ENCODE results near the gene MACROD1. TPM values are rescaled to one million over a fixed set of nuclear protein-coding genes. Genes with fewer than 3 reads are reported as not detected.

MACROD1 gene
- total RNA-seq, 4 donors from 2014 or later, result 17.1 to 30.0 (median 29.3) TPM

DNA sequence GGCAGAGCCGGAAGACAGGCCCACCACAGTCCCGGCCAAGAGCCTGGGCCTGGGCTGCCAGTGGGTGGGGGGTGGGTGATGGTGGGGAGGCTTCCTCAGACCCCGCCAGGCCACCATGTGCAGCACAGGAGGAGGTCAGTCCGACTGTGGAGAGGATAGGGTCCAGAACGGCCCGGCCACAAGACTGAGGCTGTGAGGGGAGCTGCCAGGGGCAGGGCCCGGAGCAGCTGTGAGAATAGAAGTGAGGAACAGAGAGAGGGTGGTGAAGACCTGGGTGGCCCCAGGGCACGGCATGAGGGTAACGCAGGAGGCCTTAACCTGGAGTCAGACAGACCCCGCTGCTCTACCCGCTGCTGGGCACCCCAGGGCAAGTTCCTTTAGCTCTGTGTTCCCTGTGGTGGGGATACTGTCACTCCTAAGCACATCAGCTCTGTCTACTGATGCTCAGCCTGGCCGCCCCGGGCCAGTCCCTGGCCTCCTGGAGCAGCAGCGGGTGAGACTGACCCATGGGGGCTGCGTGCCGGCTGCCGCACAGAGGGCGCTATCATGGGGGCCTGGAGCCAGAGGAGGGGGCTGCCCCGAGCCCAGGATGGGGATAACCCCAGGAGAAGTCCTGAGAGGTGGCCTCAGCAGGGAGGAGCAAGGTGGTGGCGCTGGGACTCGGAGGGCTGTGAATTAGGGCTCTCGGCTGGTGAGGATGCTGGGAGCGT lies 42.3 kb upstream of the MACROD1 start:
- Histone ChIP-seq H3K36me3 (peaks cover 0 to 31% (median 0%) of the 10 kb centered on the region in 3 donors), H3K27ac (peak overlapping the region; percentile 81 to 86 (median 84))
- TF ChIP-seq POLR2A (IDR thresholded peaks at IDR 0.05) (no peak), CTCF (IDR thresholded peaks at IDR 0.05) (no peak)

GRCh38 chr11:64207256-64208085 lies 41.6 kb upstream of the MACROD1 start:
- H3K27ac ChIP-seq, result peak overlapping the region; percentile 81 to 86 (median 84)
- H3K9me3 ChIP-seq, result no peaks in the 10 kb centered on the region
- DNase-seq, result peak in 2 of 3 donors; percentile 86 to 90
- peak overlapping the region; percentile 53 to 66 (median 56) for H3K4me3 ChIP-seq
- TF ChIP-seq CTCF (IDR thresholded peaks at IDR 0.05), result no peak
- no peaks in the 10 kb centered on the region for H3K27me3 ChIP-seq
- peaks cover 0 to 38% (median 3%) of the 10 kb centered on the region in 3 donors for H3K36me3 ChIP-seq
- H3K4me1 ChIP-seq, result peaks cover 0 to 33% (median 18%) of the 10 kb centered on the region in 4 donors

More for the DNA sequence above, 42.3 kb upstream of the MACROD1 start:
- Histone ChIP-seq H3K27me3 (no peaks in the 10 kb centered on the region), H3K4me1 (peaks cover 0 to 33% (median 18%) of the 10 kb centered on the region in 4 donors), H3K4me3 (peak overlapping the region; percentile 53 to 66 (median 56)), H3K9me3 (no peaks in the 10 kb centered on the region)
- no peak for DNase-seq

- H3K4me3 ChIP-seq, result peak within 1 kb of the TSS; percentile 53 to 66 (median 56)
- peak; percentile 87 to 95 (median 91) for DNase-seq
These were observed 40.7 kb upstream of the MACROD1 start, which contains the start of gene FERMT3 for GRCh38 chr11:64206457-64207255. Gene FERMT3 (plus strand): TSS chr11:64206721. CDS start chr11:64207365, 644 bp downstream.

GRCh38 chr11:64204464-64204989 lies 38.6 kb upstream of the MACROD1 start:
- H3K4me1 ChIP-seq, result peaks cover 0 to 33% (median 18%) of the 10 kb centered on the region in 4 donors
- no peaks in the 10 kb centered on the region for H3K9me3 ChIP-seq
- peak; percentile 63 to 91 (median 86) for TF ChIP-seq CTCF (IDR thresholded peaks at IDR 0.05)
- TF ChIP-seq POLR2A (IDR thresholded peaks at IDR 0.05), result no peak
- peak overlapping the region in 2 of 4 donors; percentile 81 to 86 for H3K27ac ChIP-seq
- DNase-seq, result peak; percentile 87 to 96 (median 89)
- no peak overlapping the region for H3K4me3 ChIP-seq
- peaks cover 0 to 48% (median 3%) of the 10 kb centered on the region in 3 donors for H3K36me3 ChIP-seq
- H3K27me3 ChIP-seq, result no peaks in the 10 kb centered on the region

More at GRCh38 chr11:64206457-64207255, 40.7 kb upstream of the MACROD1 start, which contains the start of gene FERMT3:
- Histone ChIP-seq H3K4me1 (peaks cover 0 to 33% (median 18%) of the 10 kb centered on the region in 4 donors), H3K27me3 (no peaks in the 10 kb centered on the region), H3K9me3 (no peaks in the 10 kb centered on the region), H3K27ac (peak within 1 kb of the TSS; percentile 81 to 86 (median 84)), H3K36me3 (peaks cover 0 to 38% (median 3%) of the 10 kb centered on the region in 3 donors)
- peak; percentile 9 to 37 for TF ChIP-seq POLR2A (IDR thresholded peaks at IDR 0.05)
- TF ChIP-seq CTCF (IDR thresholded peaks at IDR 0.05), result no peak

DNA sequence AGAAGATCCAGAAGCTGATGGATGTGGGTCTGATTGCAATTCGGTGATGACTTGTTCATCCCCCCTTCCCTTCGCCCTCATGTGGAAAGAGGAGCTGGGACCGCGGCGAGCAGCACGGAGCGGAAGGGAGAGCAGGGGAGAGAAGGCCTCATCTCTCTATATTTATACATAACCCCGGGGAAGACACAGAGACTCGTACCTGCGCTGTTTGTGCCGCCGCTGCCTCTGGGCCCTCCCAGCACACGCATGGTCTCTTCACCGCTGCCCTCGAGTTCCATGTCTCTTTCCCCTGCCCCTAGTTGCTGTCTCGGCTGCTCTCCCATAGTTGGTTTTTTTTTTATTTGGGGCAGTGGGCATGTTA lies 38.1 kb upstream of the MACROD1 start:
- H3K9me3 ChIP-seq, result no peaks in the 10 kb centered on the region
- no peak overlapping the region for H3K4me3 ChIP-seq
- peaks cover 0 to 52% (median 3%) of the 10 kb centered on the region in 3 donors for H3K36me3 ChIP-seq
- H3K27ac ChIP-seq, result no peak overlapping the region
- peaks cover 0 to 33% (median 18%) of the 10 kb centered on the region in 4 donors for H3K4me1 ChIP-seq
- DNase-seq, result no peak
- H3K27me3 ChIP-seq, result no peaks in the 10 kb centered on the region
- TF ChIP-seq CTCF (IDR thresholded peaks at IDR 0.05) (no peak), POLR2A (IDR thresholded peaks at IDR 0.05) (no peak)

Data from Peyer's patch (tissue), 4 donors.